ENCODE data around the gene SARDH. TPM values are rescaled to one million over a fixed set of nuclear protein-coding genes. Genes with fewer than 3 reads are reported as not detected.

Gene SARDH
- total and polyA plus RNA-seq, 9 of the 15 experiments (the other 6 are each of a cell fraction or from before 2014, with no cell fraction given), result 0.14 TPM; not detected in 8

DNA sequence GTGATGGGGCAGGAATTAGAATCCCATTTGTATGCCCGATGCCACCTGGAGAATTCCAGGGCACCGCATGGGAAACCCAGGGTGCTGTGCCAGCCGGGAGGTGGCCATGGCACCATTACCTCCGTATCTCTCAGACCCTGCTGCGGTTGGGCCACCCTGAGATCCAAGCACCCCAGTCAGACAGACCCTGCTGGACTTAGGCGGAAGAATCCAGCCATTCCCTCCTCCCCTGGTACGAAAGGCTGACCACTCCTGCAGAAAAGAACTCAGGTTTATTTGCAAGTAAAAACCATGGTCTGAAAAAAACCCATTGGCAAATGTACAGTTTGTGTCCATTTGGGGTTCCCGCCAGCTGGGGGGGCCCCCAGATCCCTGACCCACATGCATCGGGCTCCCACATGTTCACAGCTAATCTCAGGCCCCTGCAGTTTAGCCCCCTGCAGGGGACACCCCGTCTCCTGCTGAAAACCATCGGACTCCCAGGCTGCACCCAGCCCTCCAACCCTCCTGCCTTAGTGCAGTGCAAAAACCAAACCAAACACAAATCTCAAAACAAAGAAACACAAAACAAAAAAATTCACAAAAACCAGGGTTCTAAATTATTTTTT lies 23.6 kb upstream of the SARDH start:
- in situ Hi-C loops (cut with MboI) (no loop called here), intact Hi-C loops (cut with micrococcal nuclease) (no loop called here)
- H2AFZ ChIP-seq (ENCODE audit: low read depth, low read length), result no peak overlapping the region
- TF ChIP-seq, protein P1, sequence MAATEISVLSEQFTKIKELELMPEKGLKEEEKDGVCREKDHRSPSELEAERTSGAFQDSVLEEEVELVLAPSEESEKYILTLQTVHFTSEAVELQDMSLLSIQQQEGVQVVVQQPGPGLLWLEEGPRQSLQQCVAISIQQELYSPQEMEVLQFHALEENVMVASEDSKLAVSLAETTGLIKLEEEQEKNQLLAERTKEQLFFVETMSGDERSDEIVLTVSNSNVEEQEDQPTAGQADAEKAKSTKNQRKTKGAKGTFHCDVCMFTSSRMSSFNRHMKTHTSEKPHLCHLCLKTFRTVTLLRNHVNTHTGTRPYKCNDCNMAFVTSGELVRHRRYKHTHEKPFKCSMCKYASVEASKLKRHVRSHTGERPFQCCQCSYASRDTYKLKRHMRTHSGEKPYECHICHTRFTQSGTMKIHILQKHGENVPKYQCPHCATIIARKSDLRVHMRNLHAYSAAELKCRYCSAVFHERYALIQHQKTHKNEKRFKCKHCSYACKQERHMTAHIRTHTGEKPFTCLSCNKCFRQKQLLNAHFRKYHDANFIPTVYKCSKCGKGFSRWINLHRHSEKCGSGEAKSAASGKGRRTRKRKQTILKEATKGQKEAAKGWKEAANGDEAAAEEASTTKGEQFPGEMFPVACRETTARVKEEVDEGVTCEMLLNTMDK (IDR thresholded peaks at IDR 0.05; ENCODE audit: borderline replicate concordance, insufficient read depth, low read depth, low read length, poor library complexity, severe bottlenecking), result no peak
- no peak for TF ChIP-seq FOSL1 (tag; conservative IDR thresholded peaks at IDR 0.05)
- TF ChIP-seq MECOM (CRISPR knock-in tag; IDR thresholded peaks at IDR 0.05), result no peak
- TF ChIP-seq ZNF699 (CRISPR knock-in tag; IDR thresholded peaks at IDR 0.05; ENCODE audit: insufficient replicate concordance), result no peak
- no peak for TF ChIP-seq LCOR (CRISPR knock-in tag; IDR thresholded peaks at IDR 0.05)
- TF ChIP-seq SP2 (IDR thresholded peaks at IDR 0.05; ENCODE audit: extremely low read depth, low read depth, low read length, poor library complexity, severe bottlenecking), result no peak
- TF ChIP-seq ILK (tag; IDR thresholded peaks at IDR 0.05; ENCODE audit: borderline replicate concordance, low read depth), result no peak
- no peak for TF ChIP-seq ZNF77 (CRISPR knock-in tag; IDR thresholded peaks at IDR 0.05)
- TF ChIP-seq, protein P2, sequence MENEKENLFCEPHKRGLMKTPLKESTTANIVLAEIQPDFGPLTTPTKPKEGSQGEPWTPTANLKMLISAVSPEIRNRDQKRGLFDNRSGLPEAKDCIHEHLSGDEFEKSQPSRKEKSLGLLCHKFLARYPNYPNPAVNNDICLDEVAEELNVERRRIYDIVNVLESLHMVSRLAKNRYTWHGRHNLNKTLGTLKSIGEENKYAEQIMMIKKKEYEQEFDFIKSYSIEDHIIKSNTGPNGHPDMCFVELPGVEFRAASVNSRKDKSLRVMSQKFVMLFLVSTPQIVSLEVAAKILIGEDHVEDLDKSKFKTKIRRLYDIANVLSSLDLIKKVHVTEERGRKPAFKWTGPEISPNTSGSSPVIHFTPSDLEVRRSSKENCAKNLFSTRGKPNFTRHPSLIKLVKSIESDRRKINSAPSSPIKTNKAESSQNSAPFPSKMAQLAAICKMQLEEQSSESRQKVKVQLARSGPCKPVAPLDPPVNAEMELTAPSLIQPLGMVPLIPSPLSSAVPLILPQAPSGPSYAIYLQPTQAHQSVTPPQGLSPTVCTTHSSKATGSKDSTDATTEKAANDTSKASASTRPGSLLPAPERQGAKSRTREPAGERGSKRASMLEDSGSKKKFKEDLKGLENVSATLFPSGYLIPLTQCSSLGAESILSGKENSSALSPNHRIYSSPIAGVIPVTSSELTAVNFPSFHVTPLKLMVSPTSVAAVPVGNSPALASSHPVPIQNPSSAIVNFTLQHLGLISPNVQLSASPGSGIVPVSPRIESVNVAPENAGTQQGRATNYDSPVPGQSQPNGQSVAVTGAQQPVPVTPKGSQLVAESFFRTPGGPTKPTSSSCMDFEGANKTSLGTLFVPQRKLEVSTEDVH (IDR thresholded peaks at IDR 0.05; ENCODE audit: low read depth, partially characterized antibody), result no peak
- TF ChIP-seq, protein P3, sequence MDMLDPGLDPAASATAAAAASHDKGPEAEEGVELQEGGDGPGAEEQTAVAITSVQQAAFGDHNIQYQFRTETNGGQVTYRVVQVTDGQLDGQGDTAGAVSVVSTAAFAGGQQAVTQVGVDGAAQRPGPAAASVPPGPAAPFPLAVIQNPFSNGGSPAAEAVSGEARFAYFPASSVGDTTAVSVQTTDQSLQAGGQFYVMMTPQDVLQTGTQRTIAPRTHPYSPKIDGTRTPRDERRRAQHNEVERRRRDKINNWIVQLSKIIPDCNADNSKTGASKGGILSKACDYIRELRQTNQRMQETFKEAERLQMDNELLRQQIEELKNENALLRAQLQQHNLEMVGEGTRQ (CRISPR knock-in tag; IDR thresholded peaks at IDR 0.05), result no peak
- no peak for TF ChIP-seq MYC (IDR thresholded peaks at IDR 0.05; ENCODE audit: low read depth, low read length)
- TF ChIP-seq MYC (CRISPR knock-in tag; IDR thresholded peaks at IDR 0.05; ENCODE audit: borderline replicate concordance, low read depth), result no peak
- H3K79me2 ChIP-seq (ENCODE audit: control insufficient read depth, insufficient read depth, low read length), result no peaks in the 10 kb centered on the region
- peaks cover 0 to 8% of the 10 kb centered on the region in 2 experiments; a peak in 1 of 5 replicates for H3K27me3 ChIP-seq (ENCODE audit: control insufficient read depth in 2 of 2, insufficient read depth in 2 of 2, low read length in 2 of 2)
- ATAC-seq, result no peak
- H3K4me3 ChIP-seq, result no peak overlapping the region
- no peaks in the 10 kb centered on the region for H3K4me1 ChIP-seq (replicated peaks in 1 of 2; ENCODE audit: control insufficient read depth in 2 of 2, insufficient read depth in 2 of 2, low read length in 2 of 2)
- H3K4me2 ChIP-seq (ENCODE audit: insufficient read depth, low read length), result no peak overlapping the region
- no peak for DNase-seq (ENCODE audit: extremely low read depth in 1 of 4, low spot score in 3 of 4)
- no peaks in the 10 kb centered on the region for H4K20me1 ChIP-seq (replicated peaks; ENCODE audit: control insufficient read depth, insufficient read depth, low read length)
- no peak overlapping the region for H3K27ac ChIP-seq (ENCODE audit: extremely low read depth, low read depth, low read length)
- no peaks in the 10 kb centered on the region for H3K9me3 ChIP-seq (replicated peaks; ENCODE audit: control insufficient read depth, insufficient read depth, low read depth, low read length)
- 13% methylated on average over 11 of the region's 11 CpGs for WGBS (ENCODE audit: insufficient coverage, low coverage, missing lambda C conversion rate)
- CTCF ChIA-PET (ENCODE audit: low intra/inter-chr PET ratio), result no interaction called here
- no TSS peak for BruUV-seq (replicated peaks)
- H3K9ac ChIP-seq (ENCODE audit: insufficient read depth in 1 of 2, low read depth in 2 of 2, low read length in 2 of 2), result no peak overlapping the region
- no peaks in the 10 kb centered on the region for H3K9me1 ChIP-seq (ENCODE audit: control insufficient read depth, insufficient read depth, low read length)
- H3K36me3 ChIP-seq (ENCODE audit: control insufficient read depth, insufficient read depth, low read length), result no peaks in the 10 kb centered on the region
- POLR2A ChIA-PET, result no interaction called here
- no peak for FAIRE-seq
